22Rv1 (cell line): ENCODE results near the gene APC.
"Not testable (repeated sequence)": the region's sequence is repeated elsewhere in the genome, so short reads cannot be mapped to it uniquely, and the experiment has no call there.

Experiments used
- H3K27ac ChIP-seq: fragments of 450-650 bp; 2 replicates; pipeline ENCODE4 v1.5.1; 2017
- ZFX ChIP-seq: fragments of 450-650 bp; IDR thresholded peaks from 2 replicates; pipeline ENCODE4 v1.6.1; 2017; ENCODE audit warnings: antibody characterized with exemption, borderline replicate concordance
- TF ChIP-seq, protein P1 (sequence below): fragments of 450-650 bp; IDR thresholded peaks from 2 replicates; pipeline ENCODE4 v1.5.1; 2017; ENCODE audit warnings: mild to moderate bottlenecking

The APC gene

DNA sequence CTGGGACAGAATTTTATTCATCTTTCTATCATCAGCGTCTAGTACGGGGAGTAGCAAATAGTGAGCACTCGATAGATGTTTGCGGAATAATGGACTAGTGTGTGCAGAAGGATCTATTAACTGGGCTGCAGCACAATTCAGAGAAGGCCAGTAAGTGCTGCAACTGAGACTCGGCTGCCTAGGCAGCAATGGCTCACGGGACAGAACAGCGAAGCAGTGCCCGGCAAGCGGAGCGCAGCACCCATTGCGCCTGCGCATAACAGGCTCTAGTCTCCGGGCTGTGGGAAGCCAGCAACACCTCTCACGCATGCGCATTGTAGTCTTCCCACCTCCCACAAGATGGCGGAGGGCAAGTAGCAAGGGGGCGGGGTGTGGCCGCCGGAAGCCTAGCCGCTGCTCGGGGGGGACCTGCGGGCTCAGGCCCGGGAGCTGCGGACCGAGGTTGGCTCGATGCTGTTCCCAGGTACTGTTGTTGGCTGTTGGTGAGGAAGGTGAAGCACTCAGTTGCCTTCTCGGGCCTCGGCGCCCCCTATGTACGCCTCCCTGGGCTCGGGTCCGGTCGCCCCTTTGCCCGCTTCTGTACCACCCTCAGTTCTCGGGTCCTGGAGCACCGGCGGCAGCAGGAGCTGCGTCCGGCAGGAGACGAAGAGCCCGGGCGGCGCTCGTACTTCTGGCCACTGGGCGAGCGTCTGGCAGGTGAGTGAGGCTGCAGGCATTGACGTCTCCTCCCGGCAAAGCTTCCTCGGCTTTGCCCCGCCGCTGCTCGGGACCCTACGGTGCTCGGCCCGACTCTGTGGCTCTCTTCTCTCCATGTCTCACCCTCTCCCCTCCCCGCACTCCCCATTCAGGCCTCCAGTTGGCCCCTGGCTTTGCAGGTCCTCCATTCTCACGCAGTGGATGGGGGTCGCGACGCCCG is 30.2 kb upstream of the APC start:
- TF ChIP-seq, protein P1, sequence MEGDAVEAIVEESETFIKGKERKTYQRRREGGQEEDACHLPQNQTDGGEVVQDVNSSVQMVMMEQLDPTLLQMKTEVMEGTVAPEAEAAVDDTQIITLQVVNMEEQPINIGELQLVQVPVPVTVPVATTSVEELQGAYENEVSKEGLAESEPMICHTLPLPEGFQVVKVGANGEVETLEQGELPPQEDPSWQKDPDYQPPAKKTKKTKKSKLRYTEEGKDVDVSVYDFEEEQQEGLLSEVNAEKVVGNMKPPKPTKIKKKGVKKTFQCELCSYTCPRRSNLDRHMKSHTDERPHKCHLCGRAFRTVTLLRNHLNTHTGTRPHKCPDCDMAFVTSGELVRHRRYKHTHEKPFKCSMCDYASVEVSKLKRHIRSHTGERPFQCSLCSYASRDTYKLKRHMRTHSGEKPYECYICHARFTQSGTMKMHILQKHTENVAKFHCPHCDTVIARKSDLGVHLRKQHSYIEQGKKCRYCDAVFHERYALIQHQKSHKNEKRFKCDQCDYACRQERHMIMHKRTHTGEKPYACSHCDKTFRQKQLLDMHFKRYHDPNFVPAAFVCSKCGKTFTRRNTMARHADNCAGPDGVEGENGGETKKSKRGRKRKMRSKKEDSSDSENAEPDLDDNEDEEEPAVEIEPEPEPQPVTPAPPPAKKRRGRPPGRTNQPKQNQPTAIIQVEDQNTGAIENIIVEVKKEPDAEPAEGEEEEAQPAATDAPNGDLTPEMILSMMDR = 0 out of 2 replicates have a peak, but pooled peaks have one; percentile 7
- no peak for TF ChIP-seq ZFX
- H3K27ac ChIP-seq = peak overlapping the region; percentile 78

DNA sequence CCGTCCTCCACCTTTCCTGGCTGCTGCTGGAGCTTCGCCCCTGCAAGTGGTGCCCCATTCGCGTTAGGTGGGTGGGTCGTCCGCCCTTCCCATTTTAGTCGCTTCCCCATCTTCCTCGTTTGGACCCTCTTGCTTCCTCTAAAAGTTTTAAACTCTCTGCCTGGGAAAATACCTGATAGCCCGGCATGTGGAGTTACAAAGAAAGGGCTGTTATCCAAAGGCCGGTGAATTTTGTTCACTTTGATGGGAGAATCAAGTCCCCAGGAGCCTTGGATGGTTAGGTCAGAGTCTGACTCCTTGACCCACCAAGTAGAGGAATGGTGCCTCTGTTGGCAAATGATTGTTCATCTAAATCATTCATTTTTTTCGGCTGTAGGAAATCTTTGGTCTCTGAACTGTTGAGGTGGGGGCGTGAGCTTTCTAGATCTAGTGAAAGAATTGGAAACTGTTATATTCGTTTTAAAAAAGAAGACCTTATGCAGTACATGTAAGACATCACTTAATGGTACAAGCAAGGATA is 29.5 kb upstream of the APC start:
- peak overlapping the region; percentile 78 for H3K27ac ChIP-seq

DNA sequence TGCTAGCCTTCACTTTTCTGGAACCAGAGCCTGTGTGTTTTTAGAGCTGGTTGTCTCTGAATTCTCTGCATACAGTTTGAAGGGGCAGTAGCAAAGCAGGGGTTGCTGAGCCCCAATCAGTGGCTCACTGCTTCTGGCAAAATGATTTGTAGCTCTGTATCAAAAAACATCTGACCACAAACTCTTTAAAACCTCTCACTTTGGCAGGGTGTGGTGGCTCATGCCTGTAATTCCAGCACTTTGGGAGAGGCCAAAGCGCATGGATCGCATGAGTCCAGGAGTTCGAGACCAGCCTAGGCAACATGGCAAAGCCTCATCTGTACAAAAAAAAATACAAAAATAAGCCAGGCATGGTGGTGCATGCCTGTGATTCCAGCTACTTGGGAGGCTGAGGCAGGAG is 28.3 kb upstream of the APC start:
- H3K27ac ChIP-seq = no peak overlapping the region
- no peak for TF ChIP-seq ZFX
- TF ChIP-seq, protein P1 = no peak

More for the DNA sequence above, 29.5 kb upstream of the APC start:
- TF ChIP-seq, protein P1 = no peak
- TF ChIP-seq ZFX = no peak

DNA sequence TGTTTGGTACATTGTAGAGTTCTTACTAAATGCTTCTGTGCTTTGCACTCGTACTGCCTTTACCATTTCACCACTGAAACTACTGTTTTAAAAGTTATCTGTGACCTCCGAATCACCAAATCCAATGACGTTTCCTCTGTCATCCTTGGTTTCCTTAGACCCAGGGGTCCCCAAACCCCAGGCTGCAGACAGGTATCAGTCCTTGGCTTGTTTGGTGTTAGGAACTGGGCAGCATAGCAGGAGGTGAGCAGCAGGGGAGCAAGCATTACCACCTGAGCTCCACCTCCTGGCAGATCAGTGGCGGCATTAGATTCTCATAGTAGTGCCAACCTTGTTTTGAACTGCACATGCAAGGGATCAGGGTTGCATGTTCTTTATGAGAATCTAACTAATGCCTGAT is 26.8 kb upstream of the APC start:
- no peak overlapping the region for H3K27ac ChIP-seq
- TF ChIP-seq, protein P1 = no peak
- TF ChIP-seq ZFX = no peak

DNA sequence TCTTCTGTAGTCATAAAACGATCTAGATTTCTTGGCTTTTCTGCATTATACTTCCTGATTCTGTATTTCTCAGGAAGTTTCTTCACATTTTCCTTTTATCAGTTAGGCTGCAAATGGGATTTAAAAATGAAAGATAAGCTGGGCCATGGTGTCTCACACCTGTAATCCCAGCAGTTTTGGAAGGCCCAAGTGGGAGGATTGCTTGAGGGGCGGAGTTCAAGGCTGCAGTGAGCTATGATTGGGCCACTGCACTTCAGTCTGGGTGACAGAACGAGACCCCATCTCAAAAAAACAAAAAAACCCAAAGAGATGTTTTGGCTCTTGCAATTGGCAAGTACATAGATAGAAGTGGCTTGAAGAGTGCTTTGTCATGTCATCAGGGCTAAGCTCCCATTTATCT is 26.2 kb upstream of the APC start:
- TF ChIP-seq, protein P1 = no peak
- no peak for TF ChIP-seq ZFX
- H3K27ac ChIP-seq = no peak overlapping the region

DNA sequence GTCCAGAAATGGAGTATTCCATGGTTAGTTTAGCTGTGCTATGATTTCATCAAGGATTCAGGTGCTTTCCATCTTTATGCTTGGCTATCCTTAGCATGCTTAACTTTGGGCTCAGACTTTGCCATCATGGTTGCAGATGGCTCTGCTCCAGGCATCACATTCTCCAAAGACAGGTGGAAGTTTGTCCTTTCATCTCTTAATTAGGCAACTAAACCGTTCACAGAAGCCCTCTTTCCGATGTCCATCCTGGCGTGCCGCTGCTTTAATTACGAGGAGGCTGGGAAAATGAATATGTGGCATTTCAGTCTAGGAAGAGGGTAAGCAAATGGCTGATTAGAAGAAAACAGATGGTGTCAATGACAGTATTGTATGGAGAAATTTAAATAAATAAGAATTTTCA is 24.5 kb upstream of the APC start:
- H3K27ac ChIP-seq = no peak overlapping the region
- TF ChIP-seq, protein P1 = no peak
- no peak for TF ChIP-seq ZFX

DNA sequence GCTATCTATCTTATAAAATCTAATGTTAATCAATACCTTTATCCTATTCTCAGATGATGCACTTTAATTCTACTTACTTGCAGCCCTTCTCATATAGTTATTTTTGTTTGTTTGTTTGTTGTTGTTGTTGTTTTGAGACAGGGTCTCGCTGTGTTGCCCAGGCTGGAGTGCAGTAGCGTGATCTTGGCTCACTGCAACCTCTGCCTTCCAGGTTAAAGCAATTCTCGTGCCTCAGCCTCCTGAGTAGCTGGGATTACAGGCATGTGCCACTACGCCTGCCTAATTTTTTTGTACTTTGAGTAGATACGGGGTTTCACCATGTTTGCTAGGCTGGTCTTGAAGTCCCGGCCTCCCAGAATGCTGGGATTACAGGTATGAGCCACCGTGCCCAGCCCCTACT is 20.8 kb upstream of the APC start:
- not testable (repeated sequence) for H3K27ac ChIP-seq
